CD14-positive monocyte (primary cell): ENCODE data around the gene MAGI3. TPM values are rescaled to one million over a fixed set of nuclear protein-coding genes. Genes with fewer than 3 reads are reported as not detected.

Source experiments
- DNase-seq, 3 donors: peaks; one replicate each; pipeline ENCODE4 v3.0.0-alpha.2; 2011 to 2022
- H2AFZ ChIP-seq: 2 replicates; pipeline ENCODE4 v1.6.0; 2012; ENCODE audit warnings: mild to moderate bottlenecking, low read depth, low read length, inconsistent platforms; ENCODE audit not compliant: insufficient read depth, poor library complexity, severe bottlenecking
- H3K27ac ChIP-seq, 2 donors: 1 replicate in 1 of 2; 2 replicates in 1 of 2; pipeline ENCODE4 v1.5.1; 2012 to 2013; ENCODE audit warnings: low read length in 2 of 2, control low read depth in 1 of 2, inconsistent platforms in 1 of 2, low read depth in 1 of 2, mild to moderate bottlenecking in 1 of 2
- H3K27me3 ChIP-seq, 2 donors: one replicate each; pipeline versions ENCODE4 v1.6.0 to v1.6.1; 2011 to 2013; ENCODE audit warnings: low read length in 2 of 2; ENCODE audit not compliant: control insufficient read depth in 2 of 2, insufficient read depth in 2 of 2
- H3K36me3 ChIP-seq, 2 donors: replicated peaks in 1 of 2; 1 replicate in 1 of 2; 2 replicates in 1 of 2; pipeline versions ENCODE4 v1.5.1 to v1.6.1; 2012 to 2013; ENCODE audit warnings: low read length in 2 of 2, control low read depth in 1 of 2, inconsistent platforms in 1 of 2, mild to moderate bottlenecking in 1 of 2; ENCODE audit not compliant: insufficient read depth in 2 of 2, control insufficient read depth in 1 of 2
- H3K4me1 ChIP-seq, 2 donors: 1 replicate in 1 of 2; 2 replicates in 1 of 2; pipeline versions ENCODE4 v1.5.1 to v1.6.1; 2012 to 2013; ENCODE audit warnings: low read length in 2 of 2, control low read depth in 1 of 2, inconsistent platforms in 1 of 2, mild to moderate bottlenecking in 1 of 2, moderate library complexity in 1 of 2; ENCODE audit not compliant: insufficient read depth in 2 of 2, control insufficient read depth in 1 of 2
- H3K4me2 ChIP-seq: replicated peaks from 2 replicates; pipeline ENCODE3; 2012; ENCODE audit warnings: low read length, moderate library complexity, mild to moderate bottlenecking; ENCODE audit not compliant: poor library complexity, severe bottlenecking; ENCODE audit errors: extremely low read depth
- H3K4me3 ChIP-seq, 3 experiments: fragments of 200-600 bp in 1 of 3; sonication (generic) in 1 of 3; replicated peaks in 1 of 3; 1 replicate in 2 of 3; 2 replicates in 1 of 3; pipeline ENCODE4 v1.5.1; 2011 to 2013; ENCODE audit warnings: low read length in 3 of 3, mild to moderate bottlenecking in 3 of 3, control low read depth in 2 of 3, low read depth in 2 of 3, inconsistent platforms in 1 of 3, moderate library complexity in 1 of 3
- H3K79me2 ChIP-seq: 2 replicates; pipeline ENCODE4 v1.6.0; 2012; ENCODE audit warnings: mild to moderate bottlenecking, control low read depth, inconsistent platforms, low read length, moderate library complexity; ENCODE audit not compliant: insufficient read depth
- H3K9ac ChIP-seq: 2 replicates; pipeline ENCODE4 v1.6.0; 2017; ENCODE audit warnings: low read length, mild to moderate bottlenecking; ENCODE audit not compliant: insufficient read depth, poor library complexity, severe bottlenecking
- H3K9me3 ChIP-seq, 2 donors: replicated peaks in 1 of 2; 1 replicate in 1 of 2; 2 replicates in 1 of 2; pipeline versions ENCODE4 v1.5.1 to v1.6.1; 2012 to 2013; ENCODE audit warnings: low read length in 2 of 2, control low read depth in 1 of 2; ENCODE audit not compliant: control insufficient read depth in 1 of 2, insufficient read depth in 1 of 2
- H4K20me1 ChIP-seq: 2 replicates; pipeline ENCODE4 v1.6.0; 2012; ENCODE audit warnings: mild to moderate bottlenecking, low read length, control low read depth, moderate library complexity; ENCODE audit not compliant: insufficient read depth
- H3K27ac Mint-ChIP-seq, 7 donors: one replicate each; pipeline ENCODE4 v1.8.0; 2020; ENCODE audit warnings: mild to moderate bottlenecking in 7 of 7, mixed read lengths in 7 of 7, moderate library complexity in 6 of 7, inconsistent platforms in 2 of 7
- H3K27me3 Mint-ChIP-seq, 3 donors: one replicate each; pipeline ENCODE4 v1.8.0; 2021 to 2022; ENCODE audit warnings: low read depth in 3 of 3, mild to moderate bottlenecking in 3 of 3, mixed read lengths in 3 of 3, moderate library complexity in 3 of 3, inconsistent platforms in 1 of 3
- H3K36me3 Mint-ChIP-seq, 2 donors: one replicate each; pipeline ENCODE4 v1.8.0; 2020; ENCODE audit warnings: mixed read lengths in 2 of 2, inconsistent platforms in 1 of 2, mild to moderate bottlenecking in 1 of 2
- H3K4me1 Mint-ChIP-seq: one replicate; pipeline ENCODE4 v1.8.0; 2020; ENCODE audit warnings: mild to moderate bottlenecking, mixed read lengths
- H3K4me3 Mint-ChIP-seq, 2 donors: one replicate each; pipeline ENCODE4 v1.8.0; 2020; ENCODE audit warnings: mild to moderate bottlenecking in 2 of 2, mixed read lengths in 2 of 2, moderate library complexity in 1 of 2
- H3K9me3 Mint-ChIP-seq, 7 donors: one replicate each; pipeline ENCODE4 v1.8.0; 2020 to 2022; ENCODE audit warnings: mixed read lengths in 7 of 7, mild to moderate bottlenecking in 6 of 7, moderate library complexity in 6 of 7, inconsistent platforms in 2 of 7
- CTCF ChIP-seq: fragments of 200-600 bp; IDR thresholded peaks from one replicate; pipeline ENCODE4 v1.8.0; 2022; ENCODE audit warnings: antibody characterized with exemption, mild to moderate bottlenecking
- WGBS: methylation state at CpG from one replicate; pipeline ENCODE4 v1.1.5; 2013; ENCODE audit warnings: missing lambda C conversion rate; ENCODE audit not compliant: insufficient coverage; 5-methylcytosine and 5-hydroxymethylcytosine counted together
- intact Hi-C, 2 donors: fragments of 100-400 bp; cut with micrococcal nuclease; formaldehyde crosslinking; loops; one replicate each; pipeline versions ENCODE4 v1.15.0 to v1.15.1; 2023
- polyA plus RNA-seq, 3 donors: library from polyadenylated mRNA; depleted of rRNA in 1 of 3; unstranded in 2 of 3; stranded (reverse) in 1 of 3; fragments of 300-500 nt in 2 of 3; fragments of >200 nt in 1 of 3; fragmentation: Illumina TruSeq in 2 of 3; gene quantifications; 1 replicate in 2 of 3; 2 replicates in 1 of 3; pipeline ENCODE4 v1.2.3, GENCODE V29; 2012 to 2021

The MAGI3 gene
- polyA plus RNA-seq, 3 donors, result 0.36 to 0.58 (median 0.43) TPM

GRCh38 chr1:113423826-113424225 is 33.5 kb downstream of the MAGI3 start:
- Mint-ChIP-seq H3K4me3 (no peak overlapping the region), H3K9me3 (peaks cover 11 to 36% (median 17%) of the 10 kb centered on the region in 7 donors), H3K4me1 (no peaks in the 10 kb centered on the region), H3K27me3 (peaks cover 4 to 6% (median 5%) of the 10 kb centered on the region in 3 donors), H3K27ac (no peak overlapping the region), H3K36me3 (peaks cover 0 to 3% of the 10 kb centered on the region in 2 donors)
- intact Hi-C loops, result no loop called here
- TF ChIP-seq CTCF, result no peak
- H4K20me1 ChIP-seq, result no peaks in the 10 kb centered on the region
- no peaks in the 10 kb centered on the region for H3K4me1 ChIP-seq
- no peak overlapping the region for H3K4me3 ChIP-seq
- no peak overlapping the region for H2AFZ ChIP-seq
- no peak overlapping the region for H3K27ac ChIP-seq
- 97% methylated on average over 8 of the region's 14 CpGs for WGBS
- no peak overlapping the region for H3K9ac ChIP-seq
- H3K79me2 ChIP-seq, result no peaks in the 10 kb centered on the region
- no peaks in the 10 kb centered on the region for H3K36me3 ChIP-seq
- no peak overlapping the region for H3K4me2 ChIP-seq
- no peak for DNase-seq
- H3K9me3 ChIP-seq, result peaks cover 0 to 23% of the 10 kb centered on the region in 2 donors
- no peaks in the 10 kb centered on the region for H3K27me3 ChIP-seq

- no peaks in the 10 kb centered on the region for H3K36me3 Mint-ChIP-seq
- H3K27me3 Mint-ChIP-seq, result peaks cover 0 to 6% (median 0%) of the 10 kb centered on the region in 3 donors
- no peaks in the 10 kb centered on the region for H3K36me3 ChIP-seq
- 93% methylated on average over 3 of the region's 3 CpGs for WGBS
- no peak for DNase-seq
- H3K9me3 ChIP-seq, result peaks cover 0 to 3% of the 10 kb centered on the region in 2 donors
- no peak overlapping the region for H3K27ac Mint-ChIP-seq
- H2AFZ ChIP-seq, result no peak overlapping the region
- H3K4me2 ChIP-seq, result no peak overlapping the region
- H3K4me3 ChIP-seq, result no peak overlapping the region
- no peaks in the 10 kb centered on the region for H3K4me1 Mint-ChIP-seq
- no peaks in the 10 kb centered on the region for H4K20me1 ChIP-seq
- H3K27me3 ChIP-seq, result no peaks in the 10 kb centered on the region
- H3K9me3 Mint-ChIP-seq, result peaks cover 0 to 8% (median 0%) of the 10 kb centered on the region in 7 donors
- H3K4me3 Mint-ChIP-seq, result no peak overlapping the region
- no peak for TF ChIP-seq CTCF
- no peaks in the 10 kb centered on the region for H3K79me2 ChIP-seq
- no peak overlapping the region for H3K9ac ChIP-seq
- intact Hi-C loops, result no loop called here
- no peaks in the 10 kb centered on the region for H3K4me1 ChIP-seq
- no peak overlapping the region for H3K27ac ChIP-seq
Measured at GRCh38 chr1:113429461-113430153, 39.3 kb downstream of the MAGI3 start.
